Lung (tissue), 12 donors: ENCODE data around the gene AMOTL2. TPM values are rescaled to one million over a fixed set of nuclear protein-coding genes. Genes with fewer than 3 reads are reported as not detected.

Experiments
- ATAC-seq: fragments of 200-7000 bp; cut with Tn5 transposase; one replicate; pipeline ENCODE4 v1.9.1; 2020; ENCODE audit warnings: moderate number of reproducible peaks; ENCODE audit not compliant: insufficient read depth, low FRiP score
- DNase-seq, 3 donors: peaks; one replicate each; pipeline ENCODE4 v3.0.0-alpha.2; 2013 to 2017
- H3K27ac ChIP-seq, 2 donors: one replicate each; pipeline ENCODE4 v1.5.1; 2013; ENCODE audit warnings: mild to moderate bottlenecking in 2 of 2, moderate library complexity in 2 of 2, control low read depth in 1 of 2, inconsistent platforms in 1 of 2, low read depth in 1 of 2, low read length in 1 of 2
- H3K27me3 ChIP-seq, 3 donors: one replicate each; pipeline ENCODE4 v1.5.1; 2013; ENCODE audit warnings: low read length in 2 of 3; ENCODE audit not compliant: control insufficient read depth in 3 of 3, insufficient read depth in 3 of 3
- H3K36me3 ChIP-seq, 4 donors: one replicate each; pipeline ENCODE4 v1.5.1; 2013; ENCODE audit warnings: low read length in 4 of 4, mild to moderate bottlenecking in 1 of 4, moderate library complexity in 1 of 4; ENCODE audit not compliant: control insufficient read depth in 4 of 4, insufficient read depth in 4 of 4
- H3K4me1 ChIP-seq, 5 donors: one replicate each; pipeline ENCODE4 v1.5.1; 2013; ENCODE audit warnings: low read length in 5 of 5, mild to moderate bottlenecking in 2 of 5, moderate library complexity in 1 of 5; ENCODE audit not compliant: control insufficient read depth in 5 of 5, insufficient read depth in 5 of 5
- H3K4me3 ChIP-seq: one replicate; pipeline ENCODE4 v1.5.1; 2013; ENCODE audit warnings: mild to moderate bottlenecking, control low read depth, moderate library complexity
- H3K9ac ChIP-seq, 2 donors: one replicate each; pipeline ENCODE4 v1.5.1; 2013; ENCODE audit warnings: low read length in 2 of 2, control low read depth in 1 of 2; ENCODE audit not compliant: insufficient read depth in 1 of 2
- H3K9me3 ChIP-seq, 4 donors: one replicate each; pipeline ENCODE4 v1.5.1; 2013; ENCODE audit warnings: low read length in 3 of 4, mild to moderate bottlenecking in 1 of 4, moderate library complexity in 1 of 4; ENCODE audit not compliant: control insufficient read depth in 4 of 4, insufficient read depth in 3 of 4
- WGBS, 2 donors: extraction: QIAGEN DNeasy Blood & Tissue Kit; methylation state at CpG; one replicate each; pipeline ENCODE4 v1.1.7; 2013; 5-methylcytosine and 5-hydroxymethylcytosine counted together
- polyA plus RNA-seq, 2 donors: library from polyadenylated mRNA; stranded (reverse); fragments of 200-250 nt; gene quantifications; one replicate each; pipeline ENCODE4 v1.2.1, GENCODE V29; 2013
- total RNA-seq, 2 donors: library from RNA; depleted of rRNA in 1 of 2; stranded (reverse); fragments of >200 nt in 1 of 2; gene quantifications; one replicate each; pipeline ENCODE4 v1.2.1, GENCODE V29; 2014 to 2021
- TF ChIP-seq, protein P1 (sequence below): IDR thresholded peaks from 2 replicates; pipeline ENCODE4 v1.5.1; 2012; ENCODE audit warnings: mild to moderate bottlenecking; ENCODE audit errors: control extremely low read depth, extremely low read depth
- donor health status: control.
- donor health status: control.
- donor health status: Bipolar disorder and iron deficiency.
- donor health status: healthy.
- donor health status: DM: yes; HTN: yes; CAD: no.

Gene AMOTL2
- total and polyA plus RNA-seq, 4 donors = 27.4 to 129 (median 75.9) TPM

GRCh38 chr3:134325061-134325705 is 49.1 kb downstream of the AMOTL2 start:
- ATAC-seq (no peak), DNase-seq (no peak)
- H3K4me3 ChIP-seq = no peak overlapping the region
- H3K36me3 ChIP-seq = no peaks in the 10 kb centered on the region
- H3K27me3 ChIP-seq = no peaks in the 10 kb centered on the region
- H3K9me3 ChIP-seq = no peaks in the 10 kb centered on the region
- H3K27ac ChIP-seq = peak overlapping the region in 1 of 2 donors; percentile 71
- WGBS, 2 donors = 86 to 96% methylated on average over 1 of the region's 1 CpG
- H3K9ac ChIP-seq = no peak overlapping the region
- TF ChIP-seq, protein P1, sequence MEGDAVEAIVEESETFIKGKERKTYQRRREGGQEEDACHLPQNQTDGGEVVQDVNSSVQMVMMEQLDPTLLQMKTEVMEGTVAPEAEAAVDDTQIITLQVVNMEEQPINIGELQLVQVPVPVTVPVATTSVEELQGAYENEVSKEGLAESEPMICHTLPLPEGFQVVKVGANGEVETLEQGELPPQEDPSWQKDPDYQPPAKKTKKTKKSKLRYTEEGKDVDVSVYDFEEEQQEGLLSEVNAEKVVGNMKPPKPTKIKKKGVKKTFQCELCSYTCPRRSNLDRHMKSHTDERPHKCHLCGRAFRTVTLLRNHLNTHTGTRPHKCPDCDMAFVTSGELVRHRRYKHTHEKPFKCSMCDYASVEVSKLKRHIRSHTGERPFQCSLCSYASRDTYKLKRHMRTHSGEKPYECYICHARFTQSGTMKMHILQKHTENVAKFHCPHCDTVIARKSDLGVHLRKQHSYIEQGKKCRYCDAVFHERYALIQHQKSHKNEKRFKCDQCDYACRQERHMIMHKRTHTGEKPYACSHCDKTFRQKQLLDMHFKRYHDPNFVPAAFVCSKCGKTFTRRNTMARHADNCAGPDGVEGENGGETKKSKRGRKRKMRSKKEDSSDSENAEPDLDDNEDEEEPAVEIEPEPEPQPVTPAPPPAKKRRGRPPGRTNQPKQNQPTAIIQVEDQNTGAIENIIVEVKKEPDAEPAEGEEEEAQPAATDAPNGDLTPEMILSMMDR = no peak
- H3K4me1 ChIP-seq = peaks cover 0 to 23% (median 13%) of the 10 kb centered on the region in 5 donors

- Histone ChIP-seq H3K4me3 (no peak overlapping the region), H3K36me3 (no peaks in the 10 kb centered on the region), H3K27ac (no peak overlapping the region), H3K9me3 (no peaks in the 10 kb centered on the region), H3K9ac (no peak overlapping the region), H3K27me3 (no peaks in the 10 kb centered on the region), H3K4me1 (peaks cover 0 to 23% (median 13%) of the 10 kb centered on the region in 5 donors)
- DNase-seq (no peak), ATAC-seq (no peak)
- TF ChIP-seq, protein P1 = no peak
- 84 to 93% methylated on average over 10 of the region's 10 CpGs for WGBS, 2 donors
These were observed 50.0 kb downstream of the AMOTL2 start for GRCh38 chr3:134323966-134324962.

- no peak for DNase-seq
- TF ChIP-seq, protein P1 = no peak
- Histone ChIP-seq H3K4me3 (no peak overlapping the region), H3K27ac (no peak overlapping the region), H3K9me3 (no peaks in the 10 kb centered on the region), H3K9ac (no peak overlapping the region), H3K36me3 (no peaks in the 10 kb centered on the region), H3K4me1 (peaks cover 0 to 16% (median 11%) of the 10 kb centered on the region in 5 donors), H3K27me3 (no peaks in the 10 kb centered on the region)
- no peak for ATAC-seq
- 94 to 100% methylated on average over 1 of the region's 1 CpG for WGBS, 2 donors
These were observed 52.0 kb downstream of the AMOTL2 start for GRCh38 chr3:134322286-134322685.
